Esophagus squamous epithelium (tissue), 5 donors: ENCODE data around the gene ITM2B. TPM values are rescaled to one million over a fixed set of nuclear protein-coding genes. Genes with fewer than 3 reads are reported as not detected.
A peak's percentile ranks its signal among the peaks of the same experiment; 100 is the strongest.

Experiments
- DNase-seq: peaks from one replicate; lab custom pipeline; 2025; lab: John Stamatoyannopoulos, UW
- H3K27ac ChIP-seq, 4 donors: fragments of 200-600 bp; sonication (generic); one replicate each; pipeline ENCODE4 v1.5.1; 2016 to 2019; ENCODE audit warnings: mild to moderate bottlenecking in 1 of 4
- H3K27me3 ChIP-seq, 4 donors: fragments of 200-600 bp; sonication (generic); 1 replicate in 3 of 4; 2 replicates in 1 of 4; pipeline versions ENCODE4 v1.5.1 to v1.6.0; 2017 to 2021; ENCODE audit warnings: antibody characterized with exemption in 1 of 4
- H3K36me3 ChIP-seq, 3 donors: fragments of 200-600 bp; sonication (generic); one replicate each; pipeline ENCODE4 v1.5.1; 2016 to 2019
- H3K4me1 ChIP-seq, 3 donors: fragments of 200-600 bp; sonication (generic); one replicate each; pipeline ENCODE4 v1.5.1; 2017 to 2019
- H3K4me3 ChIP-seq, 4 donors: fragments of 200-600 bp; sonication (generic); 1 replicate in 3 of 4; 2 replicates in 1 of 4; pipeline ENCODE4 v1.5.1; 2016 to 2019; ENCODE audit warnings: mild to moderate bottlenecking in 2 of 4, moderate library complexity in 1 of 4
- H3K9me3 ChIP-seq, 3 donors: fragments of 200-600 bp; sonication (generic); one replicate each; pipeline ENCODE4 v1.5.1; 2016 to 2019
- CTCF ChIP-seq, 6 experiments: fragments of 450-650 bp in 4 of 6; fragments of 200-600 bp in 2 of 6; sonication (generic) in 2 of 6; IDR thresholded peaks; one replicate each; pipeline ENCODE4 v1.5.1; 2016 to 2019; ENCODE audit warnings: antibody characterized with exemption in 6 of 6, mild to moderate bottlenecking in 4 of 6, moderate library complexity in 4 of 6
- POLR2A ChIP-seq, 4 donors: fragments of 450-650 bp; IDR thresholded peaks; one replicate each; pipeline ENCODE4 v1.6.1; 2017; ENCODE audit warnings: antibody characterized with exemption in 4 of 4, mild to moderate bottlenecking in 4 of 4, moderate library complexity in 3 of 4
- WGBS, 2 donors: methylation state at CpG; one replicate each; pipeline ENCODE4 v1.1.5; 2018; 5-methylcytosine and 5-hydroxymethylcytosine counted together
- intact Hi-C: fragments of 100-400 bp; cut with DNase I; formaldehyde crosslinking; loops from one replicate; pipeline ENCODE4 v1.15.0; 2022
- total RNA-seq, 4 donors: library from RNA; depleted of rRNA; stranded (reverse); fragments of >200 nt; gene quantifications; one replicate each; pipeline ENCODE4 v1.1.0, GENCODE V29; 2016
- donor health status: DM: yes; HTN: yes; CAD: no.

ITM2B gene
- 100 to 1,000 TPM; 418 to 554 (median 457) TPM for total RNA-seq

DNA sequence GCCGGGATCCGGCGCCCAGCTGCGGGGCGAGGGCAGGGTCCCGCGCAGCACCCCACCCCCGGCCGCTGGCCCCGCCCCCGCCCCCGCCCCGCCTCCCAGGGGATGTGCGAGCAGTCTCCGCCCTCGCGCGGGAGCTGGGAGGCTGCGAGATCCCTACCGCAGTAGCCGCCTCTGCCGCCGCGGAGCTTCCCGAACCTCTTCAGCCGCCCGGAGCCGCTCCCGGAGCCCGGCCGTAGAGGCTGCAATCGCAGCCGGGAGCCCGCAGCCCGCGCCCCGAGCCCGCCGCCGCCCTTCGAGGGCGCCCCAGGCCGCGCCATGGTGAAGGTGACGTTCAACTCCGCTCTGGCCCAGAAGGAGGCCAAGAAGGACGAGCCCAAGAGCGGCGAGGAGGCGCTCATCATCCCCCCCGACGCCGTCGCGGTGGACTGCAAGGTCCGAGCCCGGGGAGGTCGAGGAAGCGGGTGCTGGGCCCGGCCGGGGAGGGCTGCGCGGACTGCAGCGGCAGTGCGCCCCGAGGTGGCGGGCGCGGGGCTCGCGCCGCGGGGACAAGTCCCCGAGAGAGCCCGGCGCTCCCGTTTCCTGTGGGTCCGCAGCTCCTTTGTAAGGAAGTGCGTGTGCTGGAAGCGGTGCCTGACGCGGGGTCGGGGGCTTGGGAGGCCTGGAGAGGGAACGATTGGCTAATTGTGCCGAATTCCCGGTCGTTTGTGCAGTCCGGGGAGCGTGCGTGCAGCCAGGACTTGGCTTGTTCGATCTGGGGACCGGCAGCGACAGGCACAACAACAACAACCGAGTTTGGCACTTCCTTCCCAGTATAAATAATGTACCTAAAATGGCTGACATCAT lies at the start of gene ITM2B:
Gene ITM2B (plus strand): TSS at position 161 of the 843 bp plus-strand sequence. CDS start 155 bp downstream, at position 316.
- WGBS, 2 donors, result 0% methylated on average over 5 to 10 of the region's 94 CpGs
- H3K9me3 ChIP-seq, result no peaks in the 10 kb centered on the region
- H3K27me3 ChIP-seq, result no peaks in the 10 kb centered on the region
- peak within 1 kb of the TSS; percentile 89 to 100 (median 99) for H3K27ac ChIP-seq
- DNase-seq, result peak; percentile 15
- H3K36me3 ChIP-seq, result no peaks in the 10 kb centered on the region
- peak within 1 kb of the TSS; percentile 59 to 99 (median 87) for H3K4me3 ChIP-seq
- H3K4me1 ChIP-seq, result peaks cover 29 to 57% (median 37%) of the 10 kb centered on the region in 3 donors
- TF ChIP-seq CTCF (IDR thresholded peaks at IDR 0.05) (peak in 5 of 6 experiments; percentile 10 to 46 (median 44)), POLR2A (IDR thresholded peaks at IDR 0.05) (peak in 2 of 4 donors; percentile 87 to 95)
- intact Hi-C loops, result loop anchor here (10.0 kb wide), 2 partner anchors 108 to 342 kb away; no protein-coding TSS in a partner anchor

- H3K27me3 ChIP-seq, result no peaks in the 10 kb centered on the region
- WGBS, 2 donors, result 72 to 75% methylated on average over 4 of the region's 4 CpGs
- peaks cover 0 to 5% (median 0%) of the 10 kb centered on the region in 3 donors for H3K4me1 ChIP-seq
- no peak for TF ChIP-seq CTCF (IDR thresholded peaks at IDR 0.05)
- H3K27ac ChIP-seq, result no peak overlapping the region
- intact Hi-C loops, result no loop called here
- no peaks in the 10 kb centered on the region for H3K9me3 ChIP-seq
- no peaks in the 10 kb centered on the region for H3K36me3 ChIP-seq
- no peak overlapping the region for H3K4me3 ChIP-seq
- DNase-seq, result no peak
Measured at GRCh38 chr13:48184260-48184659, 48.7 kb upstream of the ITM2B start.

- H3K4me1 ChIP-seq, result peaks cover 0 to 5% (median 0%) of the 10 kb centered on the region in 3 donors
- H3K9me3 ChIP-seq, result no peaks in the 10 kb centered on the region
- H3K27me3 ChIP-seq, result no peaks in the 10 kb centered on the region
- no peak for TF ChIP-seq POLR2A (IDR thresholded peaks at IDR 0.05)
- no peak overlapping the region for H3K4me3 ChIP-seq
- no peak overlapping the region for H3K27ac ChIP-seq
- no peak for DNase-seq
- no peaks in the 10 kb centered on the region for H3K36me3 ChIP-seq
- intact Hi-C loops, result no loop called here
Measured at GRCh38 chr13:48185018-48185417, 48.0 kb upstream of the ITM2B start.

DNA sequence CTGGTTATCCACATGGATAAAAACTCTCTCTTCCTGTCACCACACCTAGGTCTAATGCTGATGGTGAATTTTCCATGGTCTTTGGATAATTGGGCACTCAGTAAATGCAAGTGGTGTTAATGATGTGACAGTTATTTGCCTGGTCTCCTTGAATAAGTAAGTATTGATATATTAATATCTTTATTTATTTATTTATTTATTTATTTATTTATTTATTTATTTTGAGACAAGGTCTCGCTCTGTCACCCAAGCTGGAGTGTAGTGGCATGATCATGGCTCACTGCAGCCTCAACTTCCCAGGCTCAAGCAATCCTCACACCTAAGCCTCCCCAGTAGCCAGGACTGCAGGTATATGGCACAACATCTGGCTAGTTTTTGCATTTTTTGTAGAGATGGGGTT lies 46.3 kb upstream of the ITM2B start:
- no peaks in the 10 kb centered on the region for H3K27me3 ChIP-seq
- H3K4me3 ChIP-seq, result no peak overlapping the region
- H3K27ac ChIP-seq, result no peak overlapping the region
- intact Hi-C loops, result no loop called here
- H3K36me3 ChIP-seq, result no peaks in the 10 kb centered on the region
- H3K4me1 ChIP-seq, result peaks cover 0 to 5% (median 0%) of the 10 kb centered on the region in 3 donors
- no peak for TF ChIP-seq CTCF (IDR thresholded peaks at IDR 0.05)
- TF ChIP-seq POLR2A (IDR thresholded peaks at IDR 0.05), result no peak
- no peaks in the 10 kb centered on the region for H3K9me3 ChIP-seq
- WGBS, 2 donors, result 92 to 100% methylated on average over 1 of the region's 1 CpG
- DNase-seq, result no peak

DNA sequence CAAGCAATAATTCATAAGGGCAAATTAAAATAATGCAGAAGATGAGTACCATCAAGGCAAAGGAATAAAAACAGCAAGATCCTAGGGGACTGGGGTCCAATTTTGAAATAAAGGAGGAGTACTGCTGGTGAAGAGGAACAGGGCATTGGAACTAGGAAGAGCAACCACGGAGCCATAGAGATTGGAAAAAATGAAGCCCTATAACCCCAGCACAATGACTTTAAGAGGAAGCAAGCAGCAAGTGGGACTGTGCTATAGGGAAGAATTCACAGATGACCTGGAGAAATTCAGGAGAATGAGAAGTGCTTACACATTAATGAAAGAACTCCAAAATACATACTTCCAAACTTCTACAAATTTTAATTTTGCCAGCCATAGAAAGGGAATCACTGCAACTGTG lies 44.9 kb upstream of the ITM2B start:
- Histone ChIP-seq H3K27me3 (no peaks in the 10 kb centered on the region), H3K36me3 (no peaks in the 10 kb centered on the region), H3K4me1 (peaks cover 0 to 5% (median 0%) of the 10 kb centered on the region in 3 donors), H3K9me3 (no peaks in the 10 kb centered on the region), H3K4me3 (no peak overlapping the region), H3K27ac (no peak overlapping the region)
- intact Hi-C loops, result no loop called here
- DNase-seq, result no peak
- no peak for TF ChIP-seq POLR2A (IDR thresholded peaks at IDR 0.05)
- no peak for TF ChIP-seq CTCF (IDR thresholded peaks at IDR 0.05)
- 69 to 70% methylated on average over 1 of the region's 1 CpG for WGBS, 2 donors
